GM19025 (cell line): ENCODE measurements around the gene MAOA.
"Not testable (repeated sequence)": the region's sequence is repeated elsewhere in the genome, so short reads cannot be mapped to it uniquely, and the experiment has no call there.

Experiments used
- ATAC-seq: cut with Tn5 transposase; IDR thresholded peaks from one replicate; pipeline ENCODE4 v1.9.1; 2021; ENCODE audit warnings: mild to moderate bottlenecking, low read depth, moderate library complexity; ENCODE audit not compliant: unreplicated experiment

The MAOA gene

GRCh38 chrX:43661521-43662240, 5.6 kb downstream of the MAOA start:
- ATAC-seq = no peak

- ATAC-seq = no peak
Measured at GRCh38 chrX:43663173-43663572, 7.1 kb downstream of the MAOA start.

GRCh38 chrX:43664258-43664657, 8.2 kb downstream of the MAOA start:
- ATAC-seq = no peak

- no peak for ATAC-seq
Measured at GRCh38 chrX:43664708-43665107, 8.6 kb downstream of the MAOA start.

- no peak for ATAC-seq
Measured at GRCh38 chrX:43666311-43666912, 10.3 kb downstream of the MAOA start.

GRCh38 chrX:43675965-43676628, 20.0 kb downstream of the MAOA start:
- not testable (repeated sequence) for ATAC-seq

- no peak for ATAC-seq
Measured at GRCh38 chrX:43676971-43677572, 21.0 kb downstream of the MAOA start.

GRCh38 chrX:43677993-43678392, 21.9 kb downstream of the MAOA start:
- ATAC-seq = no peak

- no peak for ATAC-seq
Measured at GRCh38 chrX:43679058-43679457, 23.0 kb downstream of the MAOA start.

- ATAC-seq = no peak
Measured at GRCh38 chrX:43679778-43680177, 23.7 kb downstream of the MAOA start.

GRCh38 chrX:43682726-43683125, 26.6 kb downstream of the MAOA start:
- ATAC-seq = no peak

- no peak for ATAC-seq
Measured at GRCh38 chrX:43685221-43685620, 29.1 kb downstream of the MAOA start.

GRCh38 chrX:43688586-43688985, 32.5 kb downstream of the MAOA start:
- no peak for ATAC-seq

- ATAC-seq = no peak
Measured at GRCh38 chrX:43693602-43694406, 37.7 kb downstream of the MAOA start.

GRCh38 chrX:43699475-43699874, 43.4 kb downstream of the MAOA start:
- no peak for ATAC-seq

GRCh38 chrX:43702079-43702524, 46.0 kb downstream of the MAOA start:
- ATAC-seq = no peak

- no peak for ATAC-seq
Measured at GRCh38 chrX:43702660-43703059, 46.6 kb downstream of the MAOA start.

- no peak for ATAC-seq
Measured at GRCh38 chrX:43703211-43703791, 47.2 kb downstream of the MAOA start.

GRCh38 chrX:43706786-43707370, 50.8 kb downstream of the MAOA start:
- no peak for ATAC-seq
